GM19240 (cell line): ENCODE results near the gene PLEKHA3.
"Not testable (repeated sequence)": the region's sequence is repeated elsewhere in the genome, so short reads cannot be mapped to it uniquely, and the experiment has no call there.

ENCODE experiments used
- DNase-seq: peaks from one replicate; pipeline ENCODE4 v3.0.0; 2011; ENCODE audit warnings: low spot score; ENCODE audit not compliant: insufficient read length

Gene PLEKHA3

DNA sequence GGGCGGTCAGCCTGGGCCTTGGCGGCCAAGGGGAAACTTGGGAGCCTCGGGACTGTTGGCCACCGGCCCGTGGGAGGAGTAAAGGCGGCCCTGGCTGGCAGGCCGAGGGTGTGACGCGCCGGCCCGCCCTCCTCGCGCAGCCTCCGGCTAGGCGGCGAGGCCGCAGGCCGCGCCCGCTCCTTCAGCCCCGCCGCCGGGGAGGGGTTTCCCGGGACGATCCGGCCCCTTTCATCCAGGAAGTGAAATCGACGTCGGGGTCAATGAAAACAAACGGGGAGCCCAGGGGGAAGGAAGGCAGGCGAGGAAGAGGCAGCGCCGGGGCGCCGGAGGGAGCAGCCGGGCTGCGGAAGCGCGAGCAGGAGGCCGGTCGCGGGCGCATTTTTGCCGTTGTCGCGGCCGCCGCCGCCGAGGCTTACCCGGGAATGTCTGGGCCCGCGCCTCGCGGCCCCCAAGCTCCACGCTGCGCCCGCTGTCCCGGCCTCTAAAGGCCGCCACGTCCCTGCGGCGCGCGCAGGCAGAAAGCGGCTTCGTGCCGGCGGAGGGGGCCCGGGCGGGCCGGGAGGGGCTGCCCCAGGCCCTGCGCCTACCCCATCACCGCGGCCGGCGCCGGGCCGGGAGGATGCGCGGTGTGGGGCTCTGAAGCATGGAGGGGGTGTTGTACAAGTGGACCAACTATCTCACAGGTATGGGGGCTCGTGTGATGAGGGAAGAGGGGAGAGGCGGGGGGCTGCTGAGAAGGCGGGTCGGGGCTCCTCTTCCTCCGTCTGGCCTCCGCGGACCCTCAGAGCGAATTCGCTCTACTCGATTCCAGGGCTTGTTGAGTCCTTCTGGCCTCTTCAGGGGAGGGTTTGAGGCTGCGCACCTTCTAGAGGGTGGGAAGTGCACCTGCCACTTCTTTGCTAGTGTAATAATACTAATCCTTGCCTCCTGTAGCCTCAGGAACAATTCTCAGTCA is at the start of gene PLEKHA3:
TSS of gene PLEKHA3 (plus strand) at position 231 of the 955 bp plus-strand sequence. CDS start at position 644, 413 bp downstream.
- peak; percentile 26 for DNase-seq

DNA sequence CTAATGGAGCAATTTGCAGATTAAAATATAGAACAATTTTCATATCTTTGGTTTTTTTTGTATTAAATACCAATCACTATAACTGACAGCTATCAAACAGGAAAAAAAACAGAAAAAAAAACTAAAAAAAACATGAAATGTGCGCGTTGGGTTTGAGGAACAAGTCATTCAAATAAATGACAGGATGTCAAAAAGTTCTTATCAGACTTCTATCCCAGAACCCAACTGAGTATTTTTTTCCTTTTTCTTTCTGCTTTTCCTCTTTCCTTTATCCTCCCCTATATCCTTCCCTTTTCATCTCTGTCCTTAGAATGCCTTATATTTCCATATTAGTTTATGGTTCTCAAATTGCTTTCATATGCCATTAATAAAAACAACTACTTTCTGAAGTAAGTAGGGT is 43.6 kb upstream of the PLEKHA3 start:
- no peak for DNase-seq

DNA sequence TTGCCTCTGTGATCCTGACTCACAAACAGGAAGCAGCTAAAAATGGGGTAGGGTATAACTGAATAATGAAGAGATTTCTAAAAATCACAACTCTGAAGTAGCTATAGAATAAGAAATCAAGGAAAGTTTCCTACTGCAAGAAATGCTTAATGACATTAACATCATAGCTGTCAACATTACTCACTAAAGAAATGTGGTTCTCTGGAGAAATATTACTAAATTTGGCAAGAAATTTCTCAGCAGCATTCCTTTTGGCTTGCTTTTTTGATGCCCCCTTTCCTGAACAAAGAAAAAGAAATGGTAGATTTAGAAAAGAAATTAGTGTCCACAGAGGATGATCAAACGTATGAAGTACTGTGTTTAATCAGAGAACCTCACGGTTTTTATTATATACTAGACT is 38.8 kb upstream of the PLEKHA3 start:
- DNase-seq: no peak

DNA sequence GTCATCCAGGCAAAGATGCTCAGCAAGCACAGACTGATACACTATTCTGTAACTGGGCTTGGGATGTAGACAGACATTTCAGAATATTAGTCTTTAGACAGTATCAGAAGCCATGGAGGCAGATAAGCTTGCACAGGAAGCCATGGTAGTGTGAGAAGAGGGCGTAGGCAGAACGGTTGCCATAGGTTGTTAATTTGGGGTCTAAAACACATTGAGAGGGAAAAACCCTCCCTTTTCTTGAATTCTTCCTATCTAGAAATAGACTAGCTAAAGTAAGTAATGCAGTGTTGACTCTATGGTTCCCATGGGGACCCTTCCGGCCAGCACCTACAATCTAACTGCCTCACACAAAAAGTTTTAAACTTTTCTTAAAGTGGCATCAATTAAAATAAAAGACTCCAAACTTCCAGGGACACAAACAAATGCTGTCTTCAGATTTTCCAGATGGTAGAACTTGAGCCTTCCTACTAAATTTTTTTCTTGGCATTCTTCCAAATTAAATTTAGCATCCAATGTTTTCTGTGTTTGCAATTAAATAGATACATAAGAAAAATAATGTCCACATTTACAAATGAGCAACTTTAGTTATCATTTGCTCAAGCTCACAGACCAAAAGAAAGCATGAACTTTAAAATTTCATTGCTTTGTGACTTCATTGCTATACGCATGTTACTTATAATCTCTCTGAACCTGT is 31.1 kb upstream of the PLEKHA3 start:
- DNase-seq: no peak

DNA sequence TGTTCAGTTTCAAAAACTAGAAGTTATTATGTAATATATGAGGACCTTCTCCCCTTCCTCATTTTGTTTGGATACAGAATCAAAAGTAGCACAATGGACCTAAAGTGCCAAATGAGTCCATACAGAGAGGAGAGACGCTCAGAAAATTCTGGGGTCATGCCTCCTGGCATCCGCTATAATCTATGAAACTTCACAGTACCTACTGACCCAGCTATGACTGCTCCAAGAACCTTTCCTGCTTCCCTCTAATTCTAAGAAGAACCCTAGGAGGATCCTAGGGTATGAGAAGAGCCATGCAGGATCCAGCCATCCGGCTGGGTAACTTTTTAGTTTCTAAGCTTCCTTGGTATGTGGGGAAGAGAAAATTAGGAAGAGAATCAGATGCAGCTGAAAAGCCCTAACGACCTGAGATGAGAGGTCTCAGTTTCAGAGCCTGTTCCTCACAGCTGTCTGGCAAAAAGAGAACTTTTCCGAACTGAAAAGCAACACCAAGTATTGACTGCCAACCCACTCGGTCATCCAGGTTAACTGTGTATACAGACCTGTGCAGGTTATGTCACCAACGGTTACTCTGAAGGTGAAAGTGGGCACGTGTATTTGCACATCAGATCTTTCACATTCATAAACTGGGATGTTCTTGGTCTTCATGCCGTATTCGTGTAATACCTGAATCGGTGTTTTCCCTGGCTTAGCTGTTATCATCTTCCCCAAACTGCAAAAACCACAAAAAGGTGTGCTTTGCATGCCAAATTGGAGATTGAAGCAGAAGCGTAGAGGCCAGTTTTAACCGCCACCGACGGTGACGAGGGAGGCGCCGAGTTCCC is 30.3 kb upstream of the PLEKHA3 start:
- no peak for DNase-seq

DNA sequence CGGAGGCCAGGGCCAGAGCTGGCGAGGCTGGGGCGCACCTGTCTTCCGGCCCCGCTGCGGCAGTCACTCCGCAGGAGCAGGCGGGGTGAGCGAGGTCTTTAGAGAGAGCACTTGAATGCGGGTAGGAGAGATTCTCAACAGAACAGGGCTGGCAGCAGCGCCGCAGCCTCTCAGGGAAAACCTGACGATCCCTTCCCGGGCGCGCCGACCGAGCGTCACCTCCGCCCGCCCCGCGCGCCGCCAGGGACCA is 29.8 kb upstream of the PLEKHA3 start:
- DNase-seq: peak; percentile 27

DNA sequence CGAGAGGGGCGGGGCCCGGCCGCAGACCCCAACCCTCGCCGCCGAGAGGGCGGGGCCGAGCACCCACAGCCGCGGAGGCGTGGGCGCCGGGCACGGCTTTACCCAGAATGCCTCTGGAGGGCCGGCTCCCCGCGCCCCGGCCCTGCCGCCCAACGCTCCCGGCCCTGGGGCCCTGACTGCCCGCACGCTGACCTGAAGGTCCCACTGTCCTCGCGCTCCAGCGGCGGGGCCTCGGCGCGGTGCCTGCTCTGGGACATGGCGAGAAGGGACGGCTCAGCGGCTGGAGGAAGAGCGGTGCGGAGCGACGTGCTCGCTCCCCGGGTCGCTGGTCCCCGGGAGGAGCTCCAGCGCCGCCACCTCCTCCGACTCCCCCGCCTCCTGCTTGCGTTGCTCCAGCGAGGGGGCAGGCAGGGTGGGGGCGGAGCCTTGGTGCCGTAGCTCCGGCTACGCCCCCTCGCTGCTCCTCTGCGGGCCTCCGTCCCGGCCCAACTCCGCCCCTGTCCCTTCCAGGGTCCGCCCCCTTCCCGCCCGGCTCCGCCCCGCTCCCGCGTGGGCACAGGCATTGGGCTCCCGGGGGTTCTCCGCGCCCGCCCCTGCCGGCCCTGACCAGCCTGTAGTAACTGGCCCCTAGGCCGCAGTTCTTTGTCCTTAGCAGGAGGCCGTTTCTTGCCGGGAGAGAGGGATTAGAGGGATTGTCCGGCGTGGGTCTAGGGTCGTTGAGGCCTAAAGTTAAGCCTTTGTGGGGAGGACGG is 29.3 kb upstream of the PLEKHA3 start, which contains the start of the genes PJVK and PRKRA:
TSS of gene PJVK (plus strand) at position 605 of the 752 bp plus-strand sequence. CDS start 2,032 bp downstream, outside the sequence.
TSS of gene PRKRA (minus strand) at position 402 of the 752 bp plus-strand sequence. CDS start at position 257, 145 bp downstream.
- peak; percentile 64 for DNase-seq

DNA sequence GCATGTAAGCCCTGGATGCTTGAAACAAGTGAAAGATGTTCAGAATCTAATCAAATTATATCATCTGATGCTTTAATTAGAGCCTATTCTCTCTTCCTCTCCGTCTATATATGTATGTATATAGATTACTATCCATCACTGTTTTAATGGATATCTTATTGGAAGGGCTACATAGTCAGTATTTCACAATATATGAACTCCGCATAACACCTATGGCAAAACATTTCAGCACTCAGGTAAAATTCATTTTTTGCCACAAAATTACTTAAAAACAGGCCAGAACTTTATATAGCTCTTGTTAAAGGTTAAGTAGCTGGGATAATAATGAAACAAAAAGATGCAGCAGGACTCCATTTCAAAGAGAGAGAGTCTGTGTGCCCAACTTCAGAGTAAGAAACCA is 27.9 kb upstream of the PLEKHA3 start:
- no peak for DNase-seq

DNA sequence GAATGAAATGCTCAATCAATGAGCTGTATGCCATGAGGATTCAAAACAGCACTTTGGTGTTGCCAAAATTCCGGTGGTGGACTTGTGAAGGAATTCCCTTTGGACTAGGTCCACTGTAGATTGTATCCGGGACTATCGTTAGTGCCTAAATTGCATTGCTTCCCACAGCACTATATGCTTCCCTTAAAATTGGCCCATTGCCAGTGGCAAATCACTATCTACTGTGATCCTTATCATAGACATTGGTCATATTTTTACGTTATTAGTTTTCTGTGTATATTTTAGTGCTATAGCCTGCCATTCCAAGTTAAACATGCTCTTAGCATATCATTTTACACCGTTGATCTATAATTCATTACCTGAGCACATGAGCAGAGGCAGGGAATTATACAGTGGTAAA is 27.4 kb upstream of the PLEKHA3 start:
- DNase-seq: no peak

DNA sequence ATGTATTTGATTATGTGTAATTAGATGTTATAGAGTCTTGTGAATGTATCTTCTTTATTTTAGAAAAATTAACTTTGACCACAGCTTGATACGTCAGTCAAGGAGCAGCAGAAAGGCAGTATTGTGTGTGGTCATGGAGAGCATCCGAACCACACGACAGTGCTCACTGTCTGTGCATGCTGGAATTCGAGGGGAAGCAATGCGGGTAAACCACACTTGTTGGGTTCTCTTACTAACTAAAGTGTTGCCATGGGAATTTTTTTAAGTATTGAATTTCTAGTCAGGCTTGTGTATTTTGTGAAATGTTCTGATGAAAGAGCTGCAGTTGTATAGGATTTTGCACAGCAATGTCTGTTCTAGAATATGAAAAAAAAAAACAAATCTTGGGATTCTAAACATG is 24.3 kb upstream of the PLEKHA3 start:
- no peak for DNase-seq

DNA sequence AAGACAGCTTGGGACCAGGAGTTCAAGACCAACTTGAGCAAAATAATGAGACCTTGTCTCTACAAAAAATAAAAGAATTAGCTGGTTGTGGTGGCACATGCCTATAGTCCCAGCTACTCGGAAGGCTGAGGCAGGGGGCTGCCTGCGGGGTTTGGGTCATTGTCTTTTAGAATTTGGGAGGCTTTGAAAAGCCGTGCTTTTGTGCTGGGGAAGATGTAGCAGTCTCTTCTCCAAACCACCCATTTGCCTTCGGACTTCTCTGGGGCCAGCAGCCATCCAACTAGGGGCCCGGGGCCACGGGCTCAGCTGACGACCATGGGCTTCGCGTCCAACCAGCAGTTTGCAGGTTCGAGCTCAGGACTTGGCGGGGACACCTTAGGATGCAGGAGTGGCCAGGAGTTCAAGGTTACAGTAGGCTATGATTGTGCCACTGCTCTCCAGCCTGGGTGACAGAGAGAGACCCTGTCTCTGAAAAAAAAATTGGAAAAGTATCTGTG is 22.8 kb upstream of the PLEKHA3 start:
- no peak for DNase-seq

DNA sequence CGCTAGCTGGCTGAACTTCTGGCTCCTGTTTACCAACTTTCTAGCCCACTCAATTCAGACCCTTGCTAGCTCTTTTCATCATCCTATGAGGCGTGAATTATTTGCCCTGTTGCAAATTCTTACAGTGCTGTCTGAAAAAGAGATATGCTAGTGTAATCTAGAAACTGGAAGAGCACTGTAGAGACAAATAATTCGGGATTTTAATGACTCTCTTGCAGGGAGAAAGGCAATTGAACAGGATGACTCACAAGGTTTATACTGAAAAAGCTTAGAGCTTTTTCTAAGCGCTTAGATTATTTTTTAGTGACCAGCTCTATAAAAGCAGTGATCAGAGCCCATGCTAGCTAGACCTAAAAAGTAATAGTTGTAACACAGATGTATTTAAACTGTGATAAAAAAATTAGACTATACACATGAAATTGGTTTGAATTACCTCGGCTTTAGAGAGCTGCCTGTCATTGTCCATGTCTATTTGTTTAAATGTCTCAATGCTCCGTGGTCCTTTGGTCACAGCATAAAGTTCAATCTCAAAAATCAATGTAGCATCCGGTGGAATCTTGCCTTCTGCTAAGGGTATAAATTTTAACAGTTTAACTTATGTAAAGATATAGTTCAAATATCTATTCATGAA is 10.9 kb upstream of the PLEKHA3 start:
- no peak for DNase-seq

DNA sequence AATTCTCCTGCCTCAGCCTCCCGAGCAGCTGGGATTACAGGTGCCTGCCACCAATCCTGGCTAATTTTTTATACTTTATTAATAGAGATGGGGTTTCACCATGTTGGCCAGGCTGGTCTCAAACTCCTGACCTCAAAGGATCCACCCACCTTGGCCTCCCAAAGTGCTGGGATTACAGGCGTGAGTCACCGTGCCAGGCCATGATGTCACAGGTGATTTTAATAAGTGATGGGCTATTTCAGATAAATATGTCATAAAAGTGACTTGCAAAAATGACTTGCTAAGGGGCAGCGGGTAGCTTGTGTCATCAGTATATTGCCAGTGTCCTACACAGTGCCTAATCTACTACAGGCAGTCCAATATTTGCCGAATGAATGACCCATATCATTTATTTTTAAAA is 8.9 kb upstream of the PLEKHA3 start:
- not testable (repeated sequence) for DNase-seq

DNA sequence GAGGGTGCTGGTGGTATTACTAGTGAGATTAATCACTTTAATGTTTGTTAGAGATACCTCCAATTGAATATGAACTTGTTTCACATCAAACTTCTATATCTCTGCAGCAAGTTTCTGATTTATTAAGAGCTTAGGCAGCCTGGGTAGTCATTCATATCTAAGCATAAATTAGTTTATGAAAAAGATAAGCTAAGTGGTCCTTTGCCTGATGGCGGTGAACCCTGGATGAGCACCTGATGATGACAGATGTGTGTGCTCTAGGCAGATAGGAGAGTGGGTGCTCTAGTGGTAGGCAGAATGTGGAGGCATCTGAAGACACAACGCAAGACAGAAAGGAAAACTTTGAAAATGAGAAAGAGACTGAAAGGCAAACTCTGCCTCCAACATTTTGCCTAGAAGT is 6.9 kb upstream of the PLEKHA3 start:
- no peak for DNase-seq

DNA sequence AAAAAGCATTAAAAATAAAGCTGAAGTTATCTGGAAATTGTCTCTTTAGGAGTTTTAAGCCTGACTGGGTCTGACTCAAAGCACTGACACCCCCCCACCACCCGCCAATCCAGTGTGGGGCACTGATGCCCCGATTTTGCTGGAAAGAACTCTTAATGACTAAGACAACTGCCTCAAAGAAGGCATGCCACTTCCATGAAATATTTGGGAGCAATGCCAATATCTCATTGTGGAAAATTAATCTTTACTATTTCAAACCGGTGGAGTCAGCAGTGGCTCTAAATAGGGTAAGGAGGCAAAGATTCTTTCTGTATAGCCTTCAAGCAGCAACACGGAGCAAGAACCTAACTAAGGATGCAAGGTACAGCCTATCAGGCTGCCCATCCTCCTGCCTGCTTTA is 6.3 kb upstream of the PLEKHA3 start:
- DNase-seq: no peak

DNA sequence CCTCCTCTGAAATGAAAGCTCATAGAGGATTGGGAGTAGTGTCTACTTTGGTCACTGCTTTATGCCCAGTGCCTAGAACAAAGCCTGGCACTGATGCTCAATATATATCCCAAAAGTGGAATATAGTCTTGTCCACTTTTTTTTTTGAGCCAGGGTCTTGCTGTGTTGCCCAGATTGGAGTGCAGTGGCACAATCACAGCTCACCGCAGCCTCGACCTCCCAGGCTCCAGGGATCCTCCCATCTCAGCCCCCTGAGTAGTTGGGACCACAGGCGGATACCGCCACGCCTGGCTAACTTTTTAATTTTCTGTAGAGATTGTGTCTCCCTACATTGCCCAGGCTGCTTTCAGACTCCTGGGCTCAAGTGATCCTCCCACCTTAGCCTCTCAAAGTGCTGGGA is 5.7 kb upstream of the PLEKHA3 start:
- DNase-seq: no peak

DNA sequence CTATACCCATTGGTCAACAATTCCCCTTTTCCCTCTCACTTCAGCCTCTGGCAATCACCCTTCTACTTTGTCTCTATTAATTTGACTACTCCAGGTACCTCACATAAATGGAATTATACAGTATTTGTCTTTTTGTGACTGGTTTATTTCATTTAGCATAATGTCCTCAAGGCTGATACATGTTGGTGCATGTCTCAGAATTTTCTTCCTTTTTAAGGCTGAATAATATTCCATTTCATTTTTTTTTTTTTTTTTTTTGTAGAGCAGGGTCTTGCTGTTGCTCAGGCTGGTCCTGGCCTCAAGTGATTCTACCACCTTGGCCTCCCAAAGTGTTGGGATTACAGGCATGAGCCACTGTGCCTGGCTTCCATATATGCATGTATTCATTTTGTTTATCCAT is 3.8 kb upstream of the PLEKHA3 start:
- no peak for DNase-seq

DNA sequence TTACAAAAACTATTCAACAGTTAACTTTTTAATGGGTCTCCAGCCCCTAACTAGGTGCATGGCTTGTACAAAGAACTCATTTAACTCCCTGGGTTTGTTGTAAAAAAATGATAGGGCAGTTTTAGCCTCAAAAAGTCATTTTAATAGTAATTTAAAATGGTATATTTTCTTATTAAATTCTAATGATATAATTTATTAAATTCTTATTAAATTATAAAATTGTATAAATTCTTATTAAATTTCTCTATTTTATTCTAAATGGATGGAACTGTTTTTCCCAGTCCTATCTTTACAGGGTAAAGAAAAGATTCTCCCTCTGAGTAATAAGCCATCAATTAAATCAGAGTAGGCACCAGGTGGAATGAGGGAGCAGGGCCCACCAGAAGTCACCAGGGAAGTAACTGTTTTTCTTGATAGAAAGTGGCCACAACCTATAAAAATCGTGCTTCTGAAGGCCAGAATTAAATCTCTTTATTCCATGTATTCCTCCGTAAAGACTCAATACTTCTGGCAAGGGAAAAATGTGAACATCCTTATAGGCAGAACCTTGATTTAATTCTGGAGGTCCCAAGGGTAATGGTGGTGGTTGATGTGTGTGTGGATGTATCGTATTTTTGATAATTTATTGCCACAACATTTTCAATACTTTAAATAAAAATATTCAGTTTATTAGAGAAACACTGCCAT is 2.7 kb upstream of the PLEKHA3 start:
- no peak for DNase-seq

DNA sequence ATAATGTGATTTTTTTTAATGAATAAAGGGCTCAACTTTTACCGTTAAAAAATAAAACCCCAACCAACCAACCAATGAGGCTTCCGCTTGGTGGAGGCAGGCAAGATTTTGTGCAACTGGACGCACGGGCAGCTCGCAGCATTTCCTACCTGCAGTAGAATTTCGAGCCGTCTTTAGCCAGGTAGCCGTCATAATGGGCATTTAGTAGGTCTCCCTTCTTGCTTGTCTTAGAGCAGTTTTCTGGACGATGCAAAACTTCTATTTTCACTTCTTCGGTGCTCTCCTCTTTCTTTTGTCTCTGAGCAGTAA is 2.2 kb upstream of the PLEKHA3 start:
- DNase-seq: no peak
